ENCODE results near the gene CEBPB.
"Not testable (repeated sequence)": the region's sequence is repeated elsewhere in the genome, so short reads cannot be mapped to it uniquely, and the experiment has no call there.

CEBPB gene

GRCh38 chr20:50207026-50207425, 16.4 kb downstream of the CEBPB start:
- Mint-ChIP-seq H3K4me1 (no peaks in the 10 kb centered on the region), H3K4me3 (no peak overlapping the region), H3K27ac (no peak overlapping the region), H3K36me3 (peaks cover 2 to 9% of the 10 kb centered on the region in 2 donors), H3K9me3 (peaks cover 9% of the 10 kb centered on the region in 2 donors), H3K27me3 (peaks cover 13 to 33% of the 10 kb centered on the region in 2 donors)
- ATAC-seq (replicated peaks) (no peak), DNase-seq (no peak)

GRCh38 chr20:50208085-50208491, 17.5 kb downstream of the CEBPB start:
- no peak for ATAC-seq (replicated peaks)
- no peaks in the 10 kb centered on the region for H3K4me1 Mint-ChIP-seq
- peaks cover 2 to 9% of the 10 kb centered on the region in 2 donors for H3K36me3 Mint-ChIP-seq
- DNase-seq: no peak
- no peak overlapping the region for H3K4me3 Mint-ChIP-seq
- H3K9me3 Mint-ChIP-seq: peaks cover 9% of the 10 kb centered on the region in 2 donors
- H3K27ac Mint-ChIP-seq: no peak overlapping the region
- peaks cover 18 to 42% of the 10 kb centered on the region in 2 donors for H3K27me3 Mint-ChIP-seq

DNA sequence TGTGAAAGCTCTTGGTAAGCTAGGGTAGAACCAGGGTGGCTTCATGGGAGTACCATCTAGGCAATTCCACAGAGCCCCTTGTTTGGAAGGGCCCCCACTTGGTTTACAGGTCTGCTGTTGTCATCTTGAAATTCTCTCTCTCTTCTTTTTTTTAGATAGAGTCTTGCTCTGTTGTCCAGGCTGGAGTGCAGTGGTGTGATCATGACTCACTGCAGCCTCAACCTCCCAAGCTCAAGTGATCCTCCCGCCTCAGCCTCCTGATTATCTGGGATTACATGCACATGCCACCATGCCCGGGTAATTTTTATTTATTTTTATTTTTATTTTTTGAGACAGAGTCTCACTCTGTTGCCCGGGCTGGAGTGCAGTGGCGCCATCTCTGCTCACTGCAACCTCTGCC, 18.2 kb downstream of the CEBPB start:
- peaks cover 14 to 48% of the 10 kb centered on the region in 2 donors for H3K27me3 Mint-ChIP-seq
- H3K4me3 Mint-ChIP-seq; H3K27ac Mint-ChIP-seq; DNase-seq; H3K36me3 Mint-ChIP-seq; H3K9me3 Mint-ChIP-seq; H3K4me1 Mint-ChIP-seq; ATAC-seq (replicated peaks): not testable (repeated sequence)

- Mint-ChIP-seq H3K4me3 (no peak overlapping the region), H3K36me3 (no peaks in the 10 kb centered on the region), H3K27ac (no peak overlapping the region), H3K27me3 (peaks cover 23 to 53% of the 10 kb centered on the region in 2 donors), H3K9me3 (no peaks in the 10 kb centered on the region), H3K4me1 (peaks cover 0 to 2% of the 10 kb centered on the region in 2 donors)
- no peak for DNase-seq
- no peak for ATAC-seq (replicated peaks)
Observed at GRCh38 chr20:50210066-50210619, 19.5 kb downstream of the CEBPB start.

GRCh38 chr20:50211091-50211490, 20.5 kb downstream of the CEBPB start:
- DNase-seq: no peak

DNA sequence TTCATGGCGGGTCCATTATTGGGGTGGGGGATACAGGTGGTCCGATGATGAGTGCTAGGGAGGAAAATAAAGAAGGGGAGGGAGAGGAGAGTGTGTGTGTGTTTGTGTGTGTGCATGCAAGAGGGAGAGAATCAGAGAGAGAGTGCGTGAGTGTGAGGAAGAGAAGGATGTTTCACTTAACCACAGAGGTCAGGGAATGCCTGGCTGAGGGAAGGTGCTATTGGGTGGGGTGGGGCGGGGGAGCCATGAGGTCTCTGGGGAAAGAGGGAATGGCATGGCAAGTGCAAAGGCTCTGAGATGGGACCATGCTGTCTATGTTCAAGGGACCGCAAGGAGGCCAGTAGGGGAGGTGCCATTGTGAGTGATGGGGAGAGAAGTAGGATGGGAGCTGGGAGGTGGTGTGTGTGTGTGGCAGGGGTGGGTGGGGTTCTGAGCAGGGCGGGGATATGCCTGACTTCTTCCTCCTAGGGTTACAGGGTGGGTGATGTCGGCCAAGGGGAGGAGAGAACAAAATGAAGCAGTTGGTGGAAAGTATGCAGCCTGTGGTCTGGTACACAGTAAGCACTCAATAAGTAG, 23.0 kb downstream of the CEBPB start:
- ATAC-seq (replicated peaks) (no peak), DNase-seq (no peak)
- no peak overlapping the region for H3K27ac Mint-ChIP-seq
- peaks cover 35 to 64% of the 10 kb centered on the region in 2 donors for H3K27me3 Mint-ChIP-seq
- H3K4me3 Mint-ChIP-seq: no peak overlapping the region
- H3K4me1 Mint-ChIP-seq: peaks cover 0 to 2% of the 10 kb centered on the region in 2 donors
- H3K9me3 Mint-ChIP-seq: no peaks in the 10 kb centered on the region
- H3K36me3 Mint-ChIP-seq: no peaks in the 10 kb centered on the region

More at GRCh38 chr20:50211091-50211490, 20.5 kb downstream of the CEBPB start:
- H3K27ac Mint-ChIP-seq: no peak overlapping the region
- H3K36me3 Mint-ChIP-seq: no peaks in the 10 kb centered on the region
- no peak for ATAC-seq (replicated peaks)
- peaks cover 0 to 2% of the 10 kb centered on the region in 2 donors for H3K4me1 Mint-ChIP-seq
- H3K27me3 Mint-ChIP-seq: peaks cover 29 to 54% of the 10 kb centered on the region in 2 donors
- H3K4me3 Mint-ChIP-seq: no peak overlapping the region
- no peaks in the 10 kb centered on the region for H3K9me3 Mint-ChIP-seq

GRCh38 chr20:50214226-50215024, 23.8 kb downstream of the CEBPB start:
- Mint-ChIP-seq H3K27ac (no peak overlapping the region), H3K4me1 (peaks cover 4 to 5% of the 10 kb centered on the region in 2 donors), H3K36me3 (no peaks in the 10 kb centered on the region), H3K4me3 (no peak overlapping the region), H3K9me3 (peaks cover under 1% of the 10 kb centered on the region in 2 donors), H3K27me3 (peaks cover 36 to 70% of the 10 kb centered on the region in 2 donors)
- DNase-seq: no peak
- no peak for ATAC-seq (replicated peaks)

DNA sequence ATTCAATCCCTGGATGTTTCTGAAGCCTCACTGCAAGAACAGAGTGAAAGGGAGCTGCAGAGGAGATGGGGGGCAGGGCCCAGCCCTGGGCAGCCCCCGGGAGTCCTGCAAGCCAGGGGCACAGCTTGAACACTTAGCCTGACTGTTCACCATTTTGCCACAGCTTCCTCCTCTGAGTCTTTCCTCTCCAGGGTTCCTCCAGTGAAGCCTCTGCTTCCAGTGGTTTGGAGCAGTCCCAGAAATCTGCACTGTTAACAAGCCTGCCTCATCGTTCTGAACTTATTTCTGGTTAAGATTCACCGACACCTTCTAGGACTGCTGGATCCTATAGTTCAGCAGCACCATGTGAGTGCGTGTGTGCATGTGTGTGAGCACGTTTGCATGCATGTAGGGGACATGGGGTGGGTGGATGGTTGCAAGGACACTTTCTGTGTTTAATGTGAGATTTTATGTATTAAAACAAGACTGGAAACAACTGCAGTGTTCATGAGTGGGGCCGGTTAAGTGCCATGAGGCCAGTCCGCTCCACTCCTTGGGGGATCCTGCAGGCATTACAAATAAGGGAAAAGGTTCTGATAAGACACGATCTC, 24.6 kb downstream of the CEBPB start:
- ATAC-seq (replicated peaks) (no peak), DNase-seq (no peak)
- Mint-ChIP-seq H3K4me1 (peaks cover 4 to 5% of the 10 kb centered on the region in 2 donors), H3K27ac (no peak overlapping the region), H3K36me3 (peaks cover 0 to 4% of the 10 kb centered on the region in 2 donors), H3K4me3 (no peak overlapping the region), H3K9me3 (peaks cover 4 to 5% of the 10 kb centered on the region in 2 donors), H3K27me3 (peaks cover 41 to 78% of the 10 kb centered on the region in 2 donors)

GRCh38 chr20:50215926-50216325, 25.3 kb downstream of the CEBPB start:
- Mint-ChIP-seq H3K9me3 (peaks cover 4 to 5% of the 10 kb centered on the region in 2 donors), H3K4me1 (peaks cover 4 to 5% of the 10 kb centered on the region in 2 donors), H3K27ac (no peak overlapping the region), H3K27me3 (peaks cover 43 to 77% of the 10 kb centered on the region in 2 donors), H3K36me3 (peaks cover 0 to 4% of the 10 kb centered on the region in 2 donors), H3K4me3 (no peak overlapping the region)
- DNase-seq (no peak), ATAC-seq (replicated peaks) (no peak)

GRCh38 chr20:50216543-50217206, 26.0 kb downstream of the CEBPB start:
- no peak overlapping the region for H3K4me3 Mint-ChIP-seq
- peaks cover 4 to 5% of the 10 kb centered on the region in 2 donors for H3K4me1 Mint-ChIP-seq
- peaks cover 4 to 5% of the 10 kb centered on the region in 2 donors for H3K9me3 Mint-ChIP-seq
- peaks cover 43 to 70% of the 10 kb centered on the region in 2 donors for H3K27me3 Mint-ChIP-seq
- DNase-seq (no peak), ATAC-seq (replicated peaks) (no peak)
- H3K36me3 Mint-ChIP-seq: peaks cover 0 to 4% of the 10 kb centered on the region in 2 donors
- no peak overlapping the region for H3K27ac Mint-ChIP-seq

- ATAC-seq (replicated peaks) (no peak), DNase-seq (no peak)
- Mint-ChIP-seq H3K27me3 (peaks cover 42 to 64% of the 10 kb centered on the region in 2 donors), H3K9me3 (peaks cover 4 to 5% of the 10 kb centered on the region in 2 donors), H3K36me3 (peaks cover 0 to 4% of the 10 kb centered on the region in 2 donors), H3K27ac (no peak overlapping the region), H3K4me3 (no peak overlapping the region), H3K4me1 (peaks cover 4 to 9% of the 10 kb centered on the region in 2 donors)
Observed at GRCh38 chr20:50217207-50217949, 26.7 kb downstream of the CEBPB start.

DNA sequence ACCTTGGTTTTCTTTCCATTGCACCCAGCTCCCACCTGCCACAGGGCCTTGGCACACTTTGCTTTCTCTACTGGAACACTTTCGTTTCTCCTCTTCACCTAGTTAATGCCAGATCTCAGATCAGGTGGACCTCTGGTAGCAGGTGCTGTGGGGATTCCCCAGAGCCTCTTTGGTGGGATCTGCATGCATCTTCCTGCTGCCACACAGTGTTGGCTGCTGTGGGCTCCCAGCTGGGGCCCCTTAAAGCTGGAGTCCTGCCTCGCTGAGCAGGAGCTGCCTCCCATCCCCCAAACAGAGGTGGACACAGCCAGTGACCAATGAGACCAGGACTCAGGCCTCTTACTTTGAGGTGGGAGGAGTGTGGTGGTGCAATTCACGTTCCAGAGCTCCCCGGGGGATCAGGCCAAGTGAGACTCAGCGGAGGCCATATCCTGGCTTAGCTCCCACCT, 28.4 kb downstream of the CEBPB start:
- peaks cover 1 to 5% of the 10 kb centered on the region in 2 donors for H3K36me3 Mint-ChIP-seq
- ATAC-seq (replicated peaks) (no peak), DNase-seq (no peak)
- H3K4me1 Mint-ChIP-seq: peaks cover 4 to 10% of the 10 kb centered on the region in 2 donors
- no peak overlapping the region for H3K4me3 Mint-ChIP-seq
- H3K27ac Mint-ChIP-seq: no peak overlapping the region
- peaks cover 38 to 47% of the 10 kb centered on the region in 2 donors for H3K27me3 Mint-ChIP-seq
- H3K9me3 Mint-ChIP-seq: peaks cover 5 to 6% of the 10 kb centered on the region in 2 donors

GRCh38 chr20:50219600-50219999, 29.0 kb downstream of the CEBPB start:
- no peak overlapping the region for H3K27ac Mint-ChIP-seq
- no peak for ATAC-seq (replicated peaks)
- H3K4me3 Mint-ChIP-seq: no peak overlapping the region
- H3K36me3 Mint-ChIP-seq: peaks cover 5 to 6% of the 10 kb centered on the region in 2 donors
- H3K4me1 Mint-ChIP-seq: peaks cover 4 to 10% of the 10 kb centered on the region in 2 donors
- peaks cover 35 to 44% of the 10 kb centered on the region in 2 donors for H3K27me3 Mint-ChIP-seq
- DNase-seq: no peak
- H3K9me3 Mint-ChIP-seq: peaks cover 8 to 9% of the 10 kb centered on the region in 2 donors
